NCI-H187 (cell line): Measurements from ENCODE around the gene RALGPS1.

Source experiments
- DNase-seq, 2 experiments: peaks; one replicate each; lab custom pipeline; 2025; lab: John Stamatoyannopoulos, UW

RALGPS1 gene

DNA sequence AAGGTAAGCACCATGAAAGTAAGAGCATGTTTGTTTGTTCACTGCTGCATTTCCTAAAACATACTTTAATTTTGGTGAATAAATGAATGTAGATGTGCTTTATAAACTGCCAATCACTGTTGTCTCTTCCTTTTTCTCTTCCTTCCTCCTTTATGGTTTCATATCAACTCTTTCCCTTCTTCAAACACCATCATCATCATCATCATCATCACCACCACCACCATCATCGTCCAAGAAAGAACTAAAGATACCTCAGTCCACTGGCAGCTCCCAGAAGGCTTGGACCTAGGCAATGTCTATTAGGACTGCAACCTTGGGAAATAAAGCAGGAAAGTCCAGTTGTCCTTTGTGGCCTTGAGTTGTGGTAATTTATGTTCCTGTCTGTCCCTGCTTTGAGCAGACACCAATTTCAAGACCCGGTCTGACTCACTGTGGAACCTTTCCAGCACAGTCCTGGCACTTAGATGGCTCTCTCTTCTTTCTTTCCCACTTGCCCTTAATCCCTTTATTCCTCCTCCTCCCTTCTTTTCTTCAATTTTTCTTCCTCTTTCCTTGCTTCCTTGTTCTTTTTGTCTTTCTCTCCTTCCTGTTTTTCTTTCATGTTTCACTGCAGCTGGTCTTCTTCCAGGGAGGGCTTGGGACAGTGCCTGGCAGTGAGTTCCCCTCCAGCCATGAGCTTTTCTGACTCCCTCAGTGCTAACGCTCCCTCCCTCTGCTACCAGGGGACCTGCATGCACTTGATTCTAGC, 108.5 kb downstream of the RALGPS1 start:
- no peak for DNase-seq

- DNase-seq = no peak
These were observed 110.5 kb downstream of the RALGPS1 start for GRCh38 chr9:127025042-127025441.

DNA sequence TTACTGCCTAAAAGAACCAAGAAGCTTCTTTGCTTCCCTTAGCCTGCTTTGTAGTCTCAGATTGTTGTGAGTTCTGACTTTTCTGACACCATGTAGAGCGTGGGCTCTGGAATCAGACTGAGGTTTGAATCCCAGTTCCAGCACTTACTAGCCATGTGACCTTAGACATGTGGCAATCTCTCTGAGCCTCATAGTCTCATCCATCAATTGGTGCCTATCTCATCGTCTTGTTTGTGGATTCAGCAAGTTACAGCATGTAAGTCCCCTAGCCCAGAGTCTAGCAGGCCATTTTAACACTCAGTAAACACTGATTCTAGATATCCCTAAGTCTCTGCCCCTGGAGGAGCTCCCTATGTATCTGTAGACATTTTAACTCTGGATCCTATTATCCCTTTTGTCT, 113.1 kb downstream of the RALGPS1 start:
- DNase-seq = no peak

DNA sequence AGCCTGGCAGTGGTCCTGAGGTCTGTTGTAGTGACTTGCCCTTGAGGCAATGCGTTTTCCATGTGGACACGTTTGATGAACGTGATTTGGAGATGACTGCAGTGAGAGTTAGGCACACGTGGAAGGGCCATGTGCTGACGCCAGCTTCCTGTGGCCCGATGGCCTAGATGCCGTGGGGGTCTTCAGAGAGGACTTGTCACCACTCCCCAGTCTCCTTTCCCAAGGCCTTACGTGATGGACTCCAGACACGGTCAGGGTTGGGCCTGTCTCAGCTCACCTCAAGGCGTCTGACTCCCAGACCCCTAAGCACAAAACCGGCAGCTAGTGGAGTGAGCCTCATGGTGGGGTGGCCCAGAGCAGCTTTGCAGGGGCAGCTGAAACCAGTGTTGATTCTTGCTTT, 115.0 kb downstream of the RALGPS1 start:
- DNase-seq = no peak

DNA sequence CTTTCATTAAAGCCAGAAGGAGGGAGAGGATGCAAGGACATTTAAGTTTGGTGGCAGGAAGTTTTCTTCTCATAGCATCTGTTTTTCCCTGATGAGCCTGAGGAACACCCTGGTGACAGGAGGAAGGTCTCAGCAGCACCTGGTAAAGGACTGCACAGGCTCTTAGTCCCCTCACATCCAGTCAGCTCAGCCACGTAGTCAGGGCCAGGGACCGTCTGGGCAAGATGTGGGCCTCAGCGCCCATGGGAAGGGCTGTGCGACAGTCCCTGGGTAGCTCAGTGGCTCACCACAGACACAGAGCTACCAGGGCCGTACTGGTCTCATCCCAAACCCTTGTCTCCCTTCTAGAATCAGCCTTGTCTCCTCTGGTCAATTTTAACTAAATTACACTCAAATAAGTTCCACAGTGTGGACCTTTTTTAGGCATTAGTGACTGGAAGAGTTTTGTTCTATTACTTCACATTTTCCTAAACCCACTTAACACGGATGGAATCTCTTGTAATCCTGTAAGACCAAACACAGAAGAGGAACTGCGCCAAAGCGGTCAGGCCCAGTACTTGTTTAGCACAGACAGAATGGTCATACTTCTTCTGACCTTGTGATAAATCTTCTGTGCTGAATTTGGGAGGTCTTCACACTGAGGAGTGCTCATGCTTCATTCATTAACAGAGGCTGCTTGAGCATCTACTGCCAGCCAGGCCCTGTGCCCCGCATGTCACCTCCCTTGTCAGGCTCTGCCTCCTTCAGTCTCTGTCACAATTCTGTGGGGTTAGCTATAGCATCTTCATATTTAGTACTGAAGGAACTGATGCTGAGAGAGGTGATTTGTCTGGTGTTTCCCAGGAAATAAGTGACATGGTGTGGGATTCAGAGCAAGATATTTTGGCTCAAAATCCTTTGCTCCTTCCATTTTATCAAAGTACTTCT, 116.5 kb downstream of the RALGPS1 start:
- DNase-seq = no peak

- DNase-seq = no peak
These were observed 117.7 kb downstream of the RALGPS1 start for GRCh38 chr9:127032256-127032655.

- no peak for DNase-seq
These were observed 118.5 kb downstream of the RALGPS1 start for GRCh38 chr9:127033061-127033460.

DNA sequence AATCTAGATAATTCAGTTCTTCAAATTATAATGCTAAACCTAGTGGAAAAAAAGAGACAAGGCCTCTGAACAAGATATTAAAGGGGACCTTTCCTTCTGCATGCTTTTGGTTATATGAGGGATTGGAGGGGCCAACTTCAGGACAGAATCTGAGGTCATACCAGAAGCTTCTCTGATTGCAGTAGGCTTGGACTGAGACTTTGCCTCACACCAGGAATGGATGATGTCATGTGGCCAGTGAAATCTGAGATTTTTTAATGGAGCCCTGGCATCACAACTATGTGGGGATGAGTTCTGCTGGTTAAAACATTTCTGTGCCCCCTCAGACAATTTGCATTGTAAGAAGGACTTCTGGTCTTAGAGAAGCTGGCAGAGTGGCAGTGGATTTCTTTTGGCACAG, 119.2 kb downstream of the RALGPS1 start:
- no peak for DNase-seq

- no peak for DNase-seq
These were observed 120.1 kb downstream of the RALGPS1 start for GRCh38 chr9:127034691-127035090.

- no peak for DNase-seq
These were observed 120.8 kb downstream of the RALGPS1 start for GRCh38 chr9:127035423-127035822.

DNA sequence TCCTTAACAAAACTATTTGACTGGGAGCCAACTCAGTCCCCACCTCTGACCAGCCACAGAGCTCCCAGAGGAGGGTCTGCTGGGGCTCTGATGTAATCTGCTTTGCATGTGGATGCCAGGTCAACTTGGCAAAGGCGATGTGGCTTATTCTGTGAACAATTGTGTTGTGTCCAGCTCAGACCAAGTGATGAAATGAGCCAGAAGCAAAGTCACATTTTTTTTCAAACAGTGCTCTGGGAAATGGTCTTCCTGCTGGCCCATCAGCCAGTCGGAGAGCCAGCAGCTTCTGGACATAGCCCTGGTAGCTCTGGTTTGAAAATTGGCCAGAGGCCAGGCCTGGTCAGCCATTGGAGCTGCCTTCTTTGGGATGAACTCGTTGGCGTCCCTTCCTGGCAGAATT, 121.4 kb downstream of the RALGPS1 start:
- no peak for DNase-seq

DNA sequence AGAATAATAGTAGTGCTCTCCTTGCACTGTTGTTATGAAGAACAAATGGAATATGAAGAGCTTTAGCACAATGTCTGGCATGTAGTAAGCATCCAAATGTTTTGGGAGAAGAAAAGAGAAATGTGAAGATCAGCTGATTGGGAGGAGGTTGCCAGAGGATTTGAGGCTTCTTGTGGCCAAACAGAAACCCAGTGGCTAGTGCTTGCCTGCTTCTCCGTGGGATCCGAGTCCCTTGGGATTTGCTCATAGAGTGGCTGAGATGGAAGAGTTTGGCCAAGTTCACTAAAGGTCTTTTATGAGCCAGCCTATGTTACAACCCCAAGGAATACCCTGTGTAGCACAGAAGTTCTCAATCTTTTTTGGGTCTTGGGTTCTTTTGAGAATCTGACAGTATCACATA, 121.9 kb downstream of the RALGPS1 start:
- DNase-seq = no peak

- DNase-seq = no peak
These were observed 123.9 kb downstream of the RALGPS1 start for GRCh38 chr9:127038531-127038930.

GRCh38 chr9:127039492-127039891, 124.9 kb downstream of the RALGPS1 start:
- no peak for DNase-seq

DNA sequence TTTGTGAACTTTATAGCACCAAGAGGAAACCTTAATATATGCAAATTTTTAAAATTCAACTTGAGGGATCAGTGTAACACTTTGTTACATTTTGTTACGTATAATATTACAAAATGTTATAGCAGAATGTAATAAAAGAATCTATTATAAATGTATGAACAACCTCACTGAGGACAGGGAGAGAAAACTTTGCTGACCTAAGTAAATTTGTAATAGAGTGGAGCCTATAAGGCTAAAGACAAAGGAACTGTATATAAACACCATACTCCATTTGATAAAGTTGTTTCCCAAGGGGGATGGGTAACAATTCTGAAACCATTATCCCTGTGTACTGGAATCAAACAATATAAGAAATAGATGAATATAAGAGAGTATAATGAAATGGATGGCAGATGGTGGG, 130.6 kb downstream of the RALGPS1 start:
- no peak for DNase-seq

GRCh38 chr9:127047971-127048370, 133.4 kb downstream of the RALGPS1 start:
- no peak for DNase-seq

GRCh38 chr9:127049044-127049443, 134.5 kb downstream of the RALGPS1 start:
- no peak for DNase-seq

DNA sequence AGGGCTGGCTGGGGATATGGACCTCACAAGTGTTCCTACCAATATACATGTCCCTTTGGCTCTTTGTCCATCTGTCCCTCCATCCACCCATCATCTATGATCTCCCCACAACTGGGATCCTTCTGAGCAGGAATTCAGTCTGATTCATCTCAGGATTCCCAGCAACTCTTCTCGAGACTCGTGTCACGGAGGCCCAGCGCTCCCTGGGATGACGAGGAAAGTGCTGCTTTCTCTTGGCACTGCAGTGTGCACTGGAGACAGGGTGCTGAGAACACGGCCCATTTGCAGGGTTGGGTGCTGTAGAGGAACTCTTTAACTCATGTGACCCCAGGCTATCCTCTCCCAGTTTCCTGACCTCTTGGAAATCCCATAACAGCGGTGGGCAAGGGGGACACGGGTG, 135.0 kb downstream of the RALGPS1 start:
- no peak for DNase-seq

- DNase-seq = no peak
These were observed 135.6 kb downstream of the RALGPS1 start for GRCh38 chr9:127050152-127050551.

GRCh38 chr9:127050591-127051001, 136.0 kb downstream of the RALGPS1 start:
- no peak for DNase-seq

GRCh38 chr9:127051881-127052595, 137.5 kb downstream of the RALGPS1 start:
- no peak for DNase-seq

DNA sequence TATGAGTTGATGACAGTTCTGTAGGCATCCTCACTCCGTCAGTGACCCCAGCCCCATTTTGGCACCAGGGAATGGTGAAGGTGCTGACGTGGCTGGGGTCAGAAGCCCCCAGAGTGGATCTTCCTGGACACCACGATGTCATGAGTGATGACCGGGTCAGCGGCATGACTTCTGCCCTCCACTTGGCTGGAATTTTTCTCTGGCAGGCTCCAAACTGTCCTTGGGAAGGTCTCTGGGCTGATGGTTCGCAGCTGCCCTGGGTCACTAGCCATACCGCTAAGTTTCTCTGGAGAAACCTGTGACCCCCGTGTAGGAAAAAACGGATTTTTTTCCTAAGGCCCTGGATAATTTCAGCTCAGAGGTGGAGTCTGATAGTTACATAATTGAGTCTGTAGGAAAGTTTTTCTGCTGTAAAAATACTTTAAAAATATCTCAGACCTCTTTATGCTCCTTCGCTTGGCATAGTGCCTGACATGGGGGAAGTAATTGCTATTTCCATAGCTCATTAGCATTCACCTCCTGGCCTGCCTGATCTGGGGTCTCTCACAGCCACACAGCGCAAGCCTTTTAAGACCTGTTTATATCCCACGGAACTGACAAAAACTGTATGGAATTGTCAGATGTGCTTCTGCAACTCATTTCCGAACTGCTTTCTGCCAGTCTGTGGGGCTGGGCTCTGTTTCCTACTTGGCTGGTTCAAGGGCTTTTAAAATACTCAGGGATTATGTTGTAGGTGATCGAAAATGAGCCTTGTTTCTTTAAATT, 138.7 kb downstream of the RALGPS1 start:
- no peak for DNase-seq
